Stomach (tissue), 4 donors: ENCODE measurements around the gene MAPK14.

ENCODE experiments used
- CTCF ChIP-seq, 7 experiments: fragments of 450-650 bp in 4 of 7; fragments of 200-600 bp in 3 of 7; sonication (generic) in 3 of 7; IDR thresholded peaks; one replicate each; pipeline ENCODE4 v1.5.1; 2016 to 2019; ENCODE audit warnings: antibody characterized with exemption in 7 of 7, control low read depth in 2 of 7, mild to moderate bottlenecking in 1 of 7
- EP300 ChIP-seq: sonication (generic); formaldehyde crosslinking; IDR thresholded peaks from one replicate; pipeline ENCODE4 v1.6.1; 2017; ENCODE audit warnings: antibody characterized with exemption
- POLR2A ChIP-seq, 4 donors: fragments of 450-650 bp; IDR thresholded peaks; one replicate each; pipeline ENCODE4 v1.6.1; 2016; ENCODE audit warnings: antibody characterized with exemption in 4 of 4, control low read depth in 2 of 4, mild to moderate bottlenecking in 1 of 4, moderate library complexity in 1 of 4
- POLR2AphosphoS5 ChIP-seq, 3 donors: sonication (generic); formaldehyde crosslinking; IDR thresholded peaks; one replicate each; pipeline ENCODE4 v1.6.1; 2016; ENCODE audit warnings: antibody characterized with exemption in 3 of 3

- TF ChIP-seq CTCF (IDR thresholded peaks at IDR 0.05) (no peak), POLR2A (IDR thresholded peaks at IDR 0.05) (no peak), EP300 (no peak), POLR2AphosphoS5 (IDR thresholded peaks at IDR 0.05) (no peak)
These were observed 39.9 kb downstream of the MAPK14 start for GRCh38 chr6:36067374-36068011.
